ENCODE measurements around the gene KRTAP10-10.
"Not testable (repeated sequence)": the region's sequence is repeated elsewhere in the genome, so short reads cannot be mapped to it uniquely, and the experiment has no call there.

The KRTAP10-10 gene

GRCh38 chr21:44653656-44654575, 16.8 kb downstream of the KRTAP10-10 start:
- peak; percentile 91 for DNase-seq

GRCh38 chr21:44654576-44655175, 17.5 kb downstream of the KRTAP10-10 start, which contains the start of gene KRTAP12-4:
Gene KRTAP12-4, minus strand, starts transcription at chr21:44654659. Its CDS starts 45 bp downstream, at chr21:44654614.
- no peak for DNase-seq

GRCh38 chr21:44656868-44657267, 19.7 kb downstream of the KRTAP10-10 start:
- DNase-seq, result no peak

GRCh38 chr21:44657635-44658540, 20.7 kb downstream of the KRTAP10-10 start, which contains the start of gene KRTAP12-3:
Gene KRTAP12-3, plus strand, starts transcription at chr21:44657932. Its CDS starts 48 bp downstream, at chr21:44657980.
- no peak for DNase-seq

GRCh38 chr21:44658541-44658910, 21.4 kb downstream of the KRTAP10-10 start:
- no peak for DNase-seq

GRCh38 chr21:44658913-44659595, 21.9 kb downstream of the KRTAP10-10 start:
- no peak for DNase-seq

- not testable (repeated sequence) for DNase-seq
These were observed 24.4 kb downstream of the KRTAP10-10 start for GRCh38 chr21:44661567-44661966.

GRCh38 chr21:44664691-44665090, 27.5 kb downstream of the KRTAP10-10 start:
- DNase-seq, result no peak

- peak; percentile 86 for DNase-seq
These were observed 29.5 kb downstream of the KRTAP10-10 start, which contains the start of gene KRTAP12-2 for GRCh38 chr21:44666401-44667320. Gene KRTAP12-2, minus strand, starts transcription at chr21:44666927. Its CDS starts 41 bp downstream, at chr21:44666886.

GRCh38 chr21:44667612-44668011, 30.5 kb downstream of the KRTAP10-10 start:
- DNase-seq, result no peak

GRCh38 chr21:44670642-44671432, 33.7 kb downstream of the KRTAP10-10 start:
- no peak for DNase-seq

GRCh38 chr21:44671911-44672310, 34.8 kb downstream of the KRTAP10-10 start:
- DNase-seq, result no peak

GRCh38 chr21:44677881-44678280, 40.7 kb downstream of the KRTAP10-10 start:
- no peak for DNase-seq

GRCh38 chr21:44681152-44681551, 44.0 kb downstream of the KRTAP10-10 start:
- DNase-seq, result no peak

- DNase-seq, result peak; percentile 95
These were observed 44.9 kb downstream of the KRTAP10-10 start, which contains the start of gene KRTAP12-1 for GRCh38 chr21:44681861-44682579. Gene KRTAP12-1, minus strand, starts transcription at chr21:44682163. Its CDS starts 40 bp downstream, at chr21:44682123.

- DNase-seq, result no peak
These were observed 45.5 kb downstream of the KRTAP10-10 start for GRCh38 chr21:44682580-44683151.

- DNase-seq, result no peak
These were observed 46.9 kb downstream of the KRTAP10-10 start for GRCh38 chr21:44684077-44684476.

GRCh38 chr21:44684483-44684882, 47.3 kb downstream of the KRTAP10-10 start:
- DNase-seq, result no peak

GRCh38 chr21:44685050-44685449, 47.9 kb downstream of the KRTAP10-10 start:
- not testable (repeated sequence) for DNase-seq

Data from NCI-H345 (cell line).